NT2/D1 (cell line): ENCODE results near the gene SULT1C3.

ENCODE experiments used
- DNase-seq: peaks from one replicate; pipeline ENCODE4 v3.0.0-alpha.2; 2011; ENCODE audit warnings: low read depth, low spot score
- H3K27me3 ChIP-seq: 2 replicates; pipeline ENCODE4 v1.6.0; 2011; ENCODE audit warnings: mild to moderate bottlenecking; ENCODE audit not compliant: insufficient read length, insufficient read depth
- H3K36me3 ChIP-seq: 2 replicates; pipeline ENCODE4 v1.6.1; 2011; ENCODE audit warnings: mild to moderate bottlenecking, low read length, mixed read lengths; ENCODE audit not compliant: insufficient read depth, insufficient read length
- H3K4me1 ChIP-seq: 2 replicates; pipeline ENCODE4 v1.5.1; 2011; ENCODE audit not compliant: insufficient read depth, insufficient read length
- H3K4me3 ChIP-seq: 2 replicates; pipeline ENCODE4 v1.5.1; 2011; ENCODE audit warnings: low read depth; ENCODE audit not compliant: insufficient read length
- H3K9ac ChIP-seq: 2 replicates; pipeline ENCODE4 v1.6.0; 2011; ENCODE audit warnings: low read depth; ENCODE audit not compliant: insufficient read length
- H3K9me3 ChIP-seq: 2 replicates; pipeline ENCODE4 v1.5.1; 2011; ENCODE audit warnings: mild to moderate bottlenecking, low read length; ENCODE audit not compliant: insufficient read depth
- SUZ12 ChIP-seq: IDR thresholded peaks from 2 replicates; pipeline ENCODE4 v1.6.1; 2011; ENCODE audit not compliant: insufficient read length, insufficient read depth; ENCODE audit errors: extremely low read depth
- YY1 ChIP-seq: IDR thresholded peaks from 2 replicates; pipeline ENCODE4 v1.6.1; 2011; ENCODE audit not compliant: insufficient read length, insufficient read depth
- ZNF274 ChIP-seq: IDR thresholded peaks from 2 replicates; pipeline ENCODE4 v1.6.1; 2011; ENCODE audit warnings: mild to moderate bottlenecking, low read depth, low read length

Gene SULT1C3

GRCh38 chr2:108304975-108305374 is 65.2 kb downstream of the SULT1C3 start:
- no peak for DNase-seq
- H3K27me3 ChIP-seq, result no peaks in the 10 kb centered on the region
- no peak overlapping the region for H3K9ac ChIP-seq
- H3K4me1 ChIP-seq, result no peaks in the 10 kb centered on the region
- TF ChIP-seq ZNF274, result no peak
- no peak for TF ChIP-seq YY1
- TF ChIP-seq SUZ12, result no peak
- no peaks in the 10 kb centered on the region for H3K9me3 ChIP-seq
- no peak overlapping the region for H3K4me3 ChIP-seq
- H3K36me3 ChIP-seq, result no peaks in the 10 kb centered on the region

- Histone ChIP-seq H3K9ac (no peak overlapping the region), H3K4me1 (no peaks in the 10 kb centered on the region), H3K36me3 (no peaks in the 10 kb centered on the region), H3K4me3 (no peak overlapping the region), H3K27me3 (no peaks in the 10 kb centered on the region), H3K9me3 (no peaks in the 10 kb centered on the region)
- DNase-seq, result no peak
- TF ChIP-seq ZNF274 (no peak), SUZ12 (no peak), YY1 (no peak)
Measured at GRCh38 chr2:108305901-108306300, 66.1 kb downstream of the SULT1C3 start.

GRCh38 chr2:108309903-108310302 is 70.1 kb downstream of the SULT1C3 start:
- no peaks in the 10 kb centered on the region for H3K27me3 ChIP-seq
- peaks cover 2% of the 10 kb centered on the region for H3K4me1 ChIP-seq
- TF ChIP-seq SUZ12 (no peak), YY1 (no peak), ZNF274 (no peak)
- no peaks in the 10 kb centered on the region for H3K36me3 ChIP-seq
- no peak overlapping the region for H3K9ac ChIP-seq
- H3K4me3 ChIP-seq, result no peak overlapping the region
- H3K9me3 ChIP-seq, result peaks cover 20% of the 10 kb centered on the region; the same call in 1 of the 2 replicates
- DNase-seq, result no peak
